Inferior parietal cortex (tissue), 1 donor: ENCODE data around the gene CUL4A.
"Not testable (repeated sequence)": the region's sequence is repeated elsewhere in the genome, so short reads cannot be mapped to it uniquely, and the experiment has no call there.

Source experiments
- DNase-seq: peaks from one replicate; pipeline ENCODE4 v3.0.0-alpha.2; 2016; ENCODE audit errors: extremely low spot score

Gene CUL4A

GRCh38 chr13:113209336-113209758 lies at the start of gene CUL4A:
TSS of gene CUL4A (plus strand) at chr13:113209613. CDS start at chr13:113209628, 15 bp downstream.
- DNase-seq: peak; percentile 44

GRCh38 chr13:113159701-113160100 lies 49.7 kb upstream of the CUL4A start:
- no peak for DNase-seq

- DNase-seq: no peak
Observed at GRCh38 chr13:113160983-113161382, 48.4 kb upstream of the CUL4A start.

- DNase-seq: no peak
Observed at GRCh38 chr13:113161433-113161832, 48.0 kb upstream of the CUL4A start.

GRCh38 chr13:113161975-113162374 lies 47.4 kb upstream of the CUL4A start:
- not testable (repeated sequence) for DNase-seq

- no peak for DNase-seq
Observed at GRCh38 chr13:113162783-113163685, 46.4 kb upstream of the CUL4A start.

- no peak for DNase-seq
Observed at GRCh38 chr13:113164492-113164891, 44.9 kb upstream of the CUL4A start.

GRCh38 chr13:113166266-113166665 lies 43.1 kb upstream of the CUL4A start:
- no peak for DNase-seq

- DNase-seq: no peak
Observed at GRCh38 chr13:113166681-113167080, 42.7 kb upstream of the CUL4A start.

GRCh38 chr13:113167155-113167554 lies 42.3 kb upstream of the CUL4A start:
- DNase-seq: no peak

- DNase-seq: no peak
Observed at GRCh38 chr13:113167575-113167974, 41.8 kb upstream of the CUL4A start.

GRCh38 chr13:113168211-113168610 lies 41.2 kb upstream of the CUL4A start:
- no peak for DNase-seq

GRCh38 chr13:113169277-113170272 lies 39.8 kb upstream of the CUL4A start:
- no peak for DNase-seq

- no peak for DNase-seq
Observed at GRCh38 chr13:113170511-113170910, 38.9 kb upstream of the CUL4A start.

- no peak for DNase-seq
Observed at GRCh38 chr13:113171250-113172125, 37.9 kb upstream of the CUL4A start.

GRCh38 chr13:113172419-113172926 lies 36.9 kb upstream of the CUL4A start:
- no peak for DNase-seq

- DNase-seq: no peak
Observed at GRCh38 chr13:113176280-113176679, 33.1 kb upstream of the CUL4A start.

GRCh38 chr13:113176822-113177221 lies 32.6 kb upstream of the CUL4A start:
- no peak for DNase-seq

- no peak for DNase-seq
Observed at GRCh38 chr13:113178070-113178895, 31.1 kb upstream of the CUL4A start.

GRCh38 chr13:113178896-113179167 lies 30.6 kb upstream of the CUL4A start:
- no peak for DNase-seq
